Sigmoid colon (tissue), 7 donors: ENCODE results near the gene ID3. TPM values are rescaled to one million over a fixed set of nuclear protein-coding genes. Genes with fewer than 3 reads are reported as not detected.

Experiments
- DNase-seq: peaks from one replicate; pipeline ENCODE4 v3.0.0-alpha.2; 2019
- H3K27ac ChIP-seq, 4 donors: fragments of 200-600 bp; sonication (generic); one replicate each; pipeline ENCODE4 v1.5.1; 2016 to 2019; ENCODE audit warnings: mild to moderate bottlenecking in 1 of 4
- H3K27me3 ChIP-seq, 3 donors: fragments of 200-600 bp; sonication (generic); one replicate each; pipeline ENCODE4 v1.5.1; 2019; ENCODE audit warnings: mild to moderate bottlenecking in 1 of 3
- H3K36me3 ChIP-seq, 4 donors: fragments of 200-600 bp; sonication (generic); one replicate each; pipeline ENCODE4 v1.5.1; 2016 to 2019
- H3K4me1 ChIP-seq, 4 donors: fragments of 200-600 bp; sonication (generic); one replicate each; pipeline ENCODE4 v1.5.1; 2017 to 2019
- H3K4me3 ChIP-seq, 4 donors: fragments of 200-600 bp; sonication (generic); one replicate each; pipeline ENCODE4 v1.5.1; 2017 to 2019; ENCODE audit warnings: mild to moderate bottlenecking in 2 of 4, moderate library complexity in 1 of 4
- H3K9me3 ChIP-seq, 4 donors: fragments of 200-600 bp in 3 of 4; sonication (generic) in 3 of 4; one replicate each; pipeline versions ENCODE4 v1.5.1 to v1.6.1; 2013 to 2019
- EP300 ChIP-seq, 4 donors: sonication (generic); formaldehyde crosslinking; IDR thresholded peaks; one replicate each; pipeline ENCODE4 v1.6.1; 2017; ENCODE audit warnings: antibody characterized with exemption in 4 of 4
- POLR2A ChIP-seq, 2 donors: fragments of 450-650 bp; IDR thresholded peaks; one replicate each; pipeline ENCODE4 v1.6.1; 2016; ENCODE audit warnings: antibody characterized with exemption in 2 of 2, mild to moderate bottlenecking in 2 of 2, moderate library complexity in 2 of 2
- POLR2AphosphoS5 ChIP-seq, 4 donors: sonication (generic); formaldehyde crosslinking; IDR thresholded peaks; one replicate each; pipeline ENCODE4 v1.6.1; 2017; ENCODE audit warnings: antibody characterized with exemption in 4 of 4
- WGBS, 2 donors: extraction: QIAGEN DNeasy Blood & Tissue Kit; methylation state at CpG; one replicate each; pipeline ENCODE4 v1.1.7; 2013; 5-methylcytosine and 5-hydroxymethylcytosine counted together
- intact Hi-C: fragments of 100-400 bp; cut with DNase I; formaldehyde crosslinking; loops from one replicate; pipeline ENCODE4 v1.15.1; 2023
- polyA plus RNA-seq, 3 donors: library from polyadenylated mRNA; stranded (reverse); fragments of 200-250 nt; gene quantifications; one replicate each; pipeline ENCODE4 v1.2.3, GENCODE V29; 2013
- total RNA-seq, 4 donors: library from RNA; depleted of rRNA; stranded (reverse); fragments of >200 nt; gene quantifications; one replicate each; pipeline ENCODE4 v1.1.0, GENCODE V29; 2016
- TF ChIP-seq, protein P1 (sequence below), 4 experiments: fragments of 450-650 bp in 3 of 4; fragments of 200-600 bp in 1 of 4; IDR thresholded peaks; one replicate each; pipeline ENCODE4 v1.5.1; 2016 to 2019; ENCODE audit warnings: antibody characterized with exemption in 4 of 4, mild to moderate bottlenecking in 3 of 4, moderate library complexity in 2 of 4
- donor health status: healthy with polysubstance abuse.
- donor health status: Bipolar disorder and iron deficiency.
- donor health status: healthy.

Gene ID3
- total and polyA plus RNA-seq, 7 donors, result 72.1 to 232 (median 114) TPM

DNA sequence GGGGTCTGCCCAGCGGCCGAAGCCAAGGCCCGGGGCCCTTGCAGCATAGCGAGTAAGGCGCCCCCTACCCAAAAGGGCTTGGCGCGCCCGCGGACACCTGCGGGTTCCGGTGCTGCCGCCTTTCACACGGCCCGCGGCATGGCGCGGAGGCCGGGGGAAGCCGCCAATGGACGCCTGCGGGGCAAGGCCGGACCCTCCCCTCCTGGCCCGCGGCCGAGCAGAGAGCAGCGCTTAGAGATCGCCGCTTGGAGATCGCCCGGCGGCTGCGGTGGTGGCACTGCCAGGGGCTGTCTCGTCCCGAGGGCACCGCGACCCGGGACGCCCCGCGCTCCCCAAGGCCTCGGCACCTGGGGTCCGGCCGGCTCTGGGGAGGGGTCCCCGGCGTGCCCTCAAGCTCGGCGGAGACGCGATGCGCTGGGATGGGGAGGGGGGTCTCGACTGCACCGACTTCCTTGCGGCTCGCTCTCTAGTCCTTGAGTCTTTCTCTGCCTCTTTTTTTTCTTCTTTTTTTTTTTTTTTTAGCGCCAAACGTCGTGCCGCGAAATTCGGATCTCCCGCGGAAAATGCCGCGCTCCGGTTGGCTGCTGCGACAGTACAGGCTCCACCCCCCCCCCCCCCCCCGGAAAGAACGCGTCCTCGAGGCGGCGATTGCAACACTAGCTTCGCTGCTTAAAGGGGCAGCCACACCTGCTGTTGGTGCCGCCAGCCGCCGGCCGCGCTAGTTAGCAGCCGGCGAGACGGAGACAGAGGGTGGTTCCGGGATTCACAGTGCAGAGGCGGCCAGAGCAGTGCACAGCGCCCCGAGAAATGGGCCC lies 28.3 kb downstream of the ID3 start, which contains the start of gene E2F2:
Gene E2F2 (minus strand): TSS at position 487 of the 815 bp plus-strand sequence. CDS start 440 bp downstream, at position 47.
- Histone ChIP-seq H3K4me1 (peaks cover 0 to 23% (median 19%) of the 10 kb centered on the region in 4 donors), H3K4me3 (peak within 1 kb of the TSS; percentile 22 to 58 (median 52)), H3K36me3 (no peaks in the 10 kb centered on the region), H3K9me3 (no peaks in the 10 kb centered on the region), H3K27ac (peak within 1 kb of the TSS; percentile 61 to 65 (median 62)), H3K27me3 (peaks cover 7 to 38% (median 17%) of the 10 kb centered on the region in 3 donors)
- WGBS, 2 donors, result 0% methylated on average over 85 of the region's 85 CpGs
- TF ChIP-seq EP300 (IDR thresholded peaks at IDR 0.05) (no peak), POLR2AphosphoS5 (IDR thresholded peaks at IDR 0.05) (peak in 1 of 4 donors; percentile 54)
- peak; percentile 95 for DNase-seq
- intact Hi-C loops, result loop anchor here (5.0 kb wide), 1 partner anchor 49 kb away; the partner anchor contains the start of gene ASAP3

DNA sequence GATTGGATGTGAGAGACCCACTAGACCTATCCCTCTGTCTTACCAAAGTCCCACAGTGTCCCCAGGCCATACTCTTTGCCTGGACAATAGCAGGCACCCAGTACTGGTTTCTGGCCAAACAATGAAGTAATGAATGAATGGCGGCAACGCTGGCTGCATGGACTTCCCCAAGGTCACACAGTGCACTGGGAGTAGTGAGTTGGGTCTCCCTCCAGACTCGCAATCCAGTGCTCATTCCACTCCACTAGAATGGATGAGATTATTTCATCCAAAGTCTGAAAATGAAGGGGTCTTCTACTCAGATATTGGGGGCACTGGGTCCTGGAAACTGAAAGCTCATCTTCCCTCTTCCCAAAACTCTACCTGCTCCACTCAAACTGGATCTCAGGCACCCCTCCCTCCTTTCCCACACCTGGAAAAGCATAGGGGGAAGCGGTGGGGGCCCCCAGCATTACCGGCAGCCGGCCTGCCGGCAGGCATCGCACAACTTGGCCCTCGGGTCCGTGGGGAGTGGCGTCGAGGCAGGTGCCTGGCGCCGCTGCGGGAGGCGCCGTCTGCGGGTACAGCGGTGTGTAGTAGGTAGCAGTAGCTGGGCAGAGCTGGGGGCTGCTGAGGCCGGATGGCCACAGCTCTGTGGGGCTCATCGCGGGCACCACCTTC lies 29.1 kb downstream of the ID3 start:
- Histone ChIP-seq H3K27ac (peak overlapping the region in 1 of 4 donors; percentile 22), H3K9me3 (no peaks in the 10 kb centered on the region), H3K4me1 (peaks cover 0 to 23% (median 19%) of the 10 kb centered on the region in 4 donors), H3K27me3 (peaks cover 7 to 40% (median 17%) of the 10 kb centered on the region in 3 donors), H3K36me3 (no peaks in the 10 kb centered on the region), H3K4me3 (peak overlapping the region in 3 of 4 donors; percentile 46 to 58 (median 58))
- 1 to 6% methylated on average over 22 of the region's 22 CpGs for WGBS, 2 donors
- no peak for DNase-seq
- intact Hi-C loops, result loop anchor here (5.0 kb wide), 1 partner anchor 48 kb away; the partner anchor contains the start of gene ASAP3
- no peak for TF ChIP-seq POLR2A (IDR thresholded peaks at IDR 0.05)
- no peak for TF ChIP-seq EP300 (IDR thresholded peaks at IDR 0.05)
- TF ChIP-seq, protein P1, sequence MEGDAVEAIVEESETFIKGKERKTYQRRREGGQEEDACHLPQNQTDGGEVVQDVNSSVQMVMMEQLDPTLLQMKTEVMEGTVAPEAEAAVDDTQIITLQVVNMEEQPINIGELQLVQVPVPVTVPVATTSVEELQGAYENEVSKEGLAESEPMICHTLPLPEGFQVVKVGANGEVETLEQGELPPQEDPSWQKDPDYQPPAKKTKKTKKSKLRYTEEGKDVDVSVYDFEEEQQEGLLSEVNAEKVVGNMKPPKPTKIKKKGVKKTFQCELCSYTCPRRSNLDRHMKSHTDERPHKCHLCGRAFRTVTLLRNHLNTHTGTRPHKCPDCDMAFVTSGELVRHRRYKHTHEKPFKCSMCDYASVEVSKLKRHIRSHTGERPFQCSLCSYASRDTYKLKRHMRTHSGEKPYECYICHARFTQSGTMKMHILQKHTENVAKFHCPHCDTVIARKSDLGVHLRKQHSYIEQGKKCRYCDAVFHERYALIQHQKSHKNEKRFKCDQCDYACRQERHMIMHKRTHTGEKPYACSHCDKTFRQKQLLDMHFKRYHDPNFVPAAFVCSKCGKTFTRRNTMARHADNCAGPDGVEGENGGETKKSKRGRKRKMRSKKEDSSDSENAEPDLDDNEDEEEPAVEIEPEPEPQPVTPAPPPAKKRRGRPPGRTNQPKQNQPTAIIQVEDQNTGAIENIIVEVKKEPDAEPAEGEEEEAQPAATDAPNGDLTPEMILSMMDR (IDR thresholded peaks at IDR 0.05), result no peak
- TF ChIP-seq POLR2AphosphoS5 (IDR thresholded peaks at IDR 0.05), result no peak

DNA sequence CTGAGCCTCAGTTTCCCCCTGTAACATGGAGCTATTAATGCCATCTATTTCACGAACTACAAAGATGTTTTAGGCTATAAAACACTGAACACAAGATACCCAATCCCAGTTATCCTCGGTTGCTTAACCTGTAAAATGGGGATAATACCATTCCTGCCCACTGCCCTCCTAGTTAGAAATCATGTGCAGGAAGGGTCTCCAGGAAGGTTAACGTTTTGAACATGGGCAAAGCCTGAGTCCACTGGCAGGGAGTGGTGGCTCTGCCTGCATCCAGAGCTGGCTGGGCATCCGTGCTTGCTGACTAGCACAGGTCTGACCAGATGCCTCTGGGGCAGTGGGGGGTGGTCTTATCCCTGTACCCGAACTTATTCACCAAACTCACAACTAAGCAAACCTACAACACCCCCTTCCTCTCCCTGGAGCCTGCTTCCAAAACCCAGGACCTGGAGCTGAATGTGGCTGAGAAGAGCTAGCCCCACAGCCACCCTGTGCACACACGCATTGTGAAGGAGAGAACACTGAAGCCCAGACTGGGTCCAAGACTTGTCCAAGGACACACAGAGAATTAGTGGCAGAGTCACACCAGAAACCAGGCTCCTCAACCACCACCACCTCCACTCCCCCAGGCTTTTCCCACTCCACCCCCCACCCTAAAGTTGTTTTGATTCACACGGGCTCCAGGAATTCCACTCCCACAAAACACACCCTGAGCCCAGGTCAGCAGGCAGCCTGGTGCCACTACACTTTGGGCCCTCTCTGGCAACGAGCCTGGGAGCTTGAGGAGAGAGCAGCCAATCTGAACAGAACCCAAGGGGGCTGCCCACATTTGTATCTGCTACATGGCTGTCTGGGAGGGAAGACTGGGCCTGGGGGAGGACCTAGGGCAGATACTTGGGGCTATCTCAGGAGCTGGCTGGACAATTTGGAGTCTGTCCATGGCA lies 29.9 kb downstream of the ID3 start:
- intact Hi-C loops, result loop anchor here (5.0 kb wide), 1 partner anchor 47 kb away; the partner anchor contains the start of gene ASAP3

DNA sequence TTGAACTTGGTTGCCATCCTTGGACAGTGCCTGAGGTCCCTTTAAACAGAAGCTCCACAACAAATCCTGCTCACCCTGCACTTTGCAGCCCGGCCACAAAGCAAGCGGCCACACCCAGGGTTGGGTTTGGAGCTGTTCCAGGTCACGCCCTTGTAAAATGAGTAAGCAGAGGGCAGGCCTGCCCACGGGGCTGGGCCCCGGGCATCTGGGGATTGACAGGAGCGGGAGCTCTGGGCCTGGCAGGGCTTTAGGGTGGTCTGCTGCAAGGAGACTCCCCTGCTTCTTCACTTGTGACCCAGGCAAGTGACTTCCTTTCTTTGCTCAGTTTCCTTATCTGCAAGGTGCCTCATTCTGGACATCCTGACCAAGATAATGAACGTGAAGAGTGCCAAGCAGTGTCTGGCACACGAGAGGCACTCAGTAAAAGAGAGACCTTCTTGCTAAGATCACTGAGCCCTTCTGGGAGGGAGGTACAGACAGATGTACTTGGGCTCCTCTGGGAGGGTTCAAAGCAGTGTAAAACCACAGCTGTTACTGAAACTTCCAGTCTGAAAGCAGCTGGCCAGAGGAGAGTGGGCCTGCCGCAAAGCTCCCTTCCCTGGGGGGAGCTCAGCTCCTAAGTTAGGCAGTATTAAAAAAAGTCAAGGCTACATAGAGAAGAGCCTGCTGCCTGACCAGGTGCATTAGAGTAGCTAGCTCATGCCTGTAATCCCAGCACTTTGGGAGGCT lies 30.9 kb downstream of the ID3 start:
- TF ChIP-seq POLR2A (IDR thresholded peaks at IDR 0.05), result peak in 1 of 2 donors; percentile 29
- TF ChIP-seq, protein P1 (IDR thresholded peaks at IDR 0.05), result no peak
- DNase-seq, result peak; percentile 80
- Histone ChIP-seq H3K9me3 (no peaks in the 10 kb centered on the region), H3K27ac (no peak overlapping the region), H3K4me1 (peaks cover 0 to 23% (median 19%) of the 10 kb centered on the region in 4 donors), H3K27me3 (peaks cover 7 to 40% (median 17%) of the 10 kb centered on the region in 3 donors), H3K36me3 (no peaks in the 10 kb centered on the region), H3K4me3 (no peak overlapping the region)
- WGBS, 2 donors, result 5 to 8% methylated on average over 9 of the region's 9 CpGs
- intact Hi-C loops, result no loop called here

More for the DNA sequence above, 29.9 kb downstream of the ID3 start:
- no peaks in the 10 kb centered on the region for H3K36me3 ChIP-seq
- no peak overlapping the region for H3K4me3 ChIP-seq
- no peak for DNase-seq
- H3K27ac ChIP-seq, result no peak overlapping the region
- TF ChIP-seq POLR2AphosphoS5 (IDR thresholded peaks at IDR 0.05) (no peak), EP300 (IDR thresholded peaks at IDR 0.05) (no peak), POLR2A (IDR thresholded peaks at IDR 0.05) (no peak)
- TF ChIP-seq, protein P1 (IDR thresholded peaks at IDR 0.05), result no peak
- H3K4me1 ChIP-seq, result peaks cover 0 to 23% (median 19%) of the 10 kb centered on the region in 4 donors
- no peaks in the 10 kb centered on the region for H3K9me3 ChIP-seq
- 21 to 44% methylated on average over 8 of the region's 8 CpGs for WGBS, 2 donors
- peaks cover 7 to 40% (median 17%) of the 10 kb centered on the region in 3 donors for H3K27me3 ChIP-seq
